GM12878 (cell line): ENCODE data around the gene ODC1.

ENCODE experiments used
- ATF2 ChIP-seq: IDR thresholded peaks from 2 replicates; pipeline ENCODE4 v1.6.1; 2012; ENCODE audit warnings: low read length, inconsistent platforms
- CHD1 ChIP-seq: IDR thresholded peaks from 2 replicates; pipeline ENCODE4 v1.6.1; 2012; ENCODE audit warnings: low read depth, low read length, improper control_type of control experiment
- CREM ChIP-seq: IDR thresholded peaks from 2 replicates; pipeline ENCODE4 v1.6.1; 2014; ENCODE audit warnings: antibody characterized with exemption, low read depth
- EZH2 ChIP-seq: IDR thresholded peaks from 2 replicates; pipeline ENCODE4 v1.6.1; 2012; ENCODE audit warnings: low read depth, mild to moderate bottlenecking, control low read depth, inconsistent platforms, low read length, borderline replicate concordance; ENCODE audit not compliant: control insufficient read depth
- MEF2A ChIP-seq: IDR thresholded peaks from 2 replicates; pipeline ENCODE4 v1.6.1; 2011; ENCODE audit warnings: low read depth, mild to moderate bottlenecking, low read length, moderate library complexity; ENCODE audit not compliant: insufficient read depth
- MTA2 ChIP-seq: fragments of 450-650 bp; IDR thresholded peaks from 2 replicates; pipeline ENCODE4 v1.6.1; 2016; ENCODE audit warnings: low read depth, mild to moderate bottlenecking, moderate library complexity
- MXI1 ChIP-seq: fragments of 150-350 bp; IDR thresholded peaks from 2 replicates; pipeline ENCODE4 v1.6.1; 2011; ENCODE audit warnings: low read depth, mild to moderate bottlenecking, inconsistent platforms, low read length, improper control_type of control experiment
- MYB ChIP-seq: fragments of 150-350 bp; IDR thresholded peaks from 2 replicates; pipeline ENCODE4 v1.6.1; 2014; ENCODE audit warnings: mild to moderate bottlenecking, low read depth, low read length, borderline replicate concordance
- PRDM15 ChIP-seq: fragments of 450-650 bp; formaldehyde crosslinking; IDR thresholded peaks from 2 replicates; pipeline ENCODE4 v1.4.0; 2020; ENCODE audit warnings: mild to moderate bottlenecking, moderate library complexity
- TAF1 ChIP-seq: IDR thresholded peaks from 2 replicates; pipeline ENCODE4 v1.6.1; 2011; ENCODE audit warnings: mild to moderate bottlenecking, low read depth, low read length, borderline replicate concordance
- TF ChIP-seq, protein P1 (sequence below): fragments of 450-650 bp; IDR thresholded peaks from 2 replicates; pipeline ENCODE4 v1.6.1; 2017; ENCODE audit warnings: mild to moderate bottlenecking
- TF ChIP-seq, protein P2 (sequence below): IDR thresholded peaks from 2 replicates; pipeline ENCODE4 v1.6.1; 2012; ENCODE audit warnings: mild to moderate bottlenecking, low read depth, low read length
- TF ChIP-seq, protein P3 (sequence below), 3 experiments: IDR thresholded peaks in 2 of 3; conservative IDR thresholded peaks in 1 of 3; 2 replicates each; pipeline ENCODE4 v1.5.1; 2011; ENCODE audit warnings: low read depth in 3 of 3, low read length in 3 of 3, mild to moderate bottlenecking in 3 of 3, control low read depth in 2 of 3, moderate library complexity in 2 of 3, inconsistent platforms in 1 of 3, mixed read lengths in 1 of 3; ENCODE audit not compliant: control insufficient read depth in 2 of 3, insufficient read depth in 1 of 3; ENCODE audit errors: extremely low read depth in 1 of 3

DNA sequence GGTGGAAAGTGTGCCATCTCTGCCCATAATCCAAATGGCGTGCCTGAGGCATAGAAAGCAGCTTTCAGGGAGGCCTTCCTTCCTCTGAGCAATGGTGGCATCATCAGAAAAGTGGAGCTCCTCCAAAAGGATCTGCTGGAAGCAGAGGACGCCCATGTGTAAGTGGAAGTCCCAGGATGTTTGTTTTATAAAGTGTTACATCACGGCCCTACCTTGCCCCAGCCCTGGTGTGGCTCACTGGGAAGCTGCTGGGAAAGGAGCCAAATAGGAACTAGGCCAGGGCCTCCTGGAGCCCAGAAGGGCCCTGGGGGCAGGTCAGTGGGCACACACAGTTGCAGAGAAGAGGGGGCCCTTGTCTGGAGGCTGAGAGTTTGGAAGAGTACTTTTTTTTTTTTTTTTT, 4.2 kb upstream of the ODC1 start:
- TF ChIP-seq, protein P1, sequence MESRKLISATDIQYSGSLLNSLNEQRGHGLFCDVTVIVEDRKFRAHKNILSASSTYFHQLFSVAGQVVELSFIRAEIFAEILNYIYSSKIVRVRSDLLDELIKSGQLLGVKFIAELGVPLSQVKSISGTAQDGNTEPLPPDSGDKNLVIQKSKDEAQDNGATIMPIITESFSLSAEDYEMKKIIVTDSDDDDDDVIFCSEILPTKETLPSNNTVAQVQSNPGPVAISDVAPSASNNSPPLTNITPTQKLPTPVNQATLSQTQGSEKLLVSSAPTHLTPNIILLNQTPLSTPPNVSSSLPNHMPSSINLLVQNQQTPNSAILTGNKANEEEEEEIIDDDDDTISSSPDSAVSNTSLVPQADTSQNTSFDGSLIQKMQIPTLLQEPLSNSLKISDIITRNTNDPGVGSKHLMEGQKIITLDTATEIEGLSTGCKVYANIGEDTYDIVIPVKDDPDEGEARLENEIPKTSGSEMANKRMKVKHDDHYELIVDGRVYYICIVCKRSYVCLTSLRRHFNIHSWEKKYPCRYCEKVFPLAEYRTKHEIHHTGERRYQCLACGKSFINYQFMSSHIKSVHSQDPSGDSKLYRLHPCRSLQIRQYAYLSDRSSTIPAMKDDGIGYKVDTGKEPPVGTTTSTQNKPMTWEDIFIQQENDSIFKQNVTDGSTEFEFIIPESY, result no peak
- TF ChIP-seq, protein P2, sequence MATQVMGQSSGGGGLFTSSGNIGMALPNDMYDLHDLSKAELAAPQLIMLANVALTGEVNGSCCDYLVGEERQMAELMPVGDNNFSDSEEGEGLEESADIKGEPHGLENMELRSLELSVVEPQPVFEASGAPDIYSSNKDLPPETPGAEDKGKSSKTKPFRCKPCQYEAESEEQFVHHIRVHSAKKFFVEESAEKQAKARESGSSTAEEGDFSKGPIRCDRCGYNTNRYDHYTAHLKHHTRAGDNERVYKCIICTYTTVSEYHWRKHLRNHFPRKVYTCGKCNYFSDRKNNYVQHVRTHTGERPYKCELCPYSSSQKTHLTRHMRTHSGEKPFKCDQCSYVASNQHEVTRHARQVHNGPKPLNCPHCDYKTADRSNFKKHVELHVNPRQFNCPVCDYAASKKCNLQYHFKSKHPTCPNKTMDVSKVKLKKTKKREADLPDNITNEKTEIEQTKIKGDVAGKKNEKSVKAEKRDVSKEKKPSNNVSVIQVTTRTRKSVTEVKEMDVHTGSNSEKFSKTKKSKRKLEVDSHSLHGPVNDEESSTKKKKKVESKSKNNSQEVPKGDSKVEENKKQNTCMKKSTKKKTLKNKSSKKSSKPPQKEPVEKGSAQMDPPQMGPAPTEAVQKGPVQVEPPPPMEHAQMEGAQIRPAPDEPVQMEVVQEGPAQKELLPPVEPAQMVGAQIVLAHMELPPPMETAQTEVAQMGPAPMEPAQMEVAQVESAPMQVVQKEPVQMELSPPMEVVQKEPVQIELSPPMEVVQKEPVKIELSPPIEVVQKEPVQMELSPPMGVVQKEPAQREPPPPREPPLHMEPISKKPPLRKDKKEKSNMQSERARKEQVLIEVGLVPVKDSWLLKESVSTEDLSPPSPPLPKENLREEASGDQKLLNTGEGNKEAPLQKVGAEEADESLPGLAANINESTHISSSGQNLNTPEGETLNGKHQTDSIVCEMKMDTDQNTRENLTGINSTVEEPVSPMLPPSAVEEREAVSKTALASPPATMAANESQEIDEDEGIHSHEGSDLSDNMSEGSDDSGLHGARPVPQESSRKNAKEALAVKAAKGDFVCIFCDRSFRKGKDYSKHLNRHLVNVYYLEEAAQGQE, result no peak
- no peak for TF ChIP-seq EZH2
- no peak for TF ChIP-seq MYB
- no peak for TF ChIP-seq ATF2
- no peak for TF ChIP-seq CREM
- TF ChIP-seq MEF2A, result no peak
- TF ChIP-seq MXI1, result no peak
- TF ChIP-seq, protein P3, sequence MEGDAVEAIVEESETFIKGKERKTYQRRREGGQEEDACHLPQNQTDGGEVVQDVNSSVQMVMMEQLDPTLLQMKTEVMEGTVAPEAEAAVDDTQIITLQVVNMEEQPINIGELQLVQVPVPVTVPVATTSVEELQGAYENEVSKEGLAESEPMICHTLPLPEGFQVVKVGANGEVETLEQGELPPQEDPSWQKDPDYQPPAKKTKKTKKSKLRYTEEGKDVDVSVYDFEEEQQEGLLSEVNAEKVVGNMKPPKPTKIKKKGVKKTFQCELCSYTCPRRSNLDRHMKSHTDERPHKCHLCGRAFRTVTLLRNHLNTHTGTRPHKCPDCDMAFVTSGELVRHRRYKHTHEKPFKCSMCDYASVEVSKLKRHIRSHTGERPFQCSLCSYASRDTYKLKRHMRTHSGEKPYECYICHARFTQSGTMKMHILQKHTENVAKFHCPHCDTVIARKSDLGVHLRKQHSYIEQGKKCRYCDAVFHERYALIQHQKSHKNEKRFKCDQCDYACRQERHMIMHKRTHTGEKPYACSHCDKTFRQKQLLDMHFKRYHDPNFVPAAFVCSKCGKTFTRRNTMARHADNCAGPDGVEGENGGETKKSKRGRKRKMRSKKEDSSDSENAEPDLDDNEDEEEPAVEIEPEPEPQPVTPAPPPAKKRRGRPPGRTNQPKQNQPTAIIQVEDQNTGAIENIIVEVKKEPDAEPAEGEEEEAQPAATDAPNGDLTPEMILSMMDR (IDR thresholded peaks at IDR 0.05 in 2 of 3, conservative IDR thresholded peaks at IDR 0.05 in 1 of 3; ENCODE audit: control insufficient read depth in 2 of 3, extremely low read depth in 1 of 3, insufficient read depth in 1 of 3, low read depth in 3 of 3, low read length in 3 of 3), result no peak
- no peak for TF ChIP-seq PRDM15 (CRISPR knock-in tag)
- TF ChIP-seq MTA2, result no peak
- TF ChIP-seq TAF1, result no peak
- no peak for TF ChIP-seq CHD1
